HG03469 (cell line): ENCODE measurements around the gene ANKRD11.
"Not testable (repeated sequence)": the region's sequence is repeated elsewhere in the genome, so short reads cannot be mapped to it uniquely, and the experiment has no call there.

ENCODE experiments used
- ATAC-seq: cut with Tn5 transposase; IDR thresholded peaks from one replicate; pipeline ENCODE4 v1.9.1; 2021; ENCODE audit warnings: mild to moderate bottlenecking, moderate library complexity, moderate number of reproducible peaks; ENCODE audit not compliant: unreplicated experiment

The ANKRD11 gene

GRCh38 chr16:89275837-89276720 is 214.3 kb downstream of the ANKRD11 start:
- no peak for ATAC-seq

- no peak for ATAC-seq
These were observed 215.1 kb downstream of the ANKRD11 start for GRCh38 chr16:89275284-89275584.

GRCh38 chr16:89274561-89275283 is 215.6 kb downstream of the ANKRD11 start:
- ATAC-seq, result no peak

- ATAC-seq, result no peak
These were observed 216.5 kb downstream of the ANKRD11 start for GRCh38 chr16:89273741-89274472.

- no peak for ATAC-seq
These were observed 217.7 kb downstream of the ANKRD11 start for GRCh38 chr16:89272631-89273030.

GRCh38 chr16:89270666-89271345 is 219.6 kb downstream of the ANKRD11 start:
- ATAC-seq, result no peak

DNA sequence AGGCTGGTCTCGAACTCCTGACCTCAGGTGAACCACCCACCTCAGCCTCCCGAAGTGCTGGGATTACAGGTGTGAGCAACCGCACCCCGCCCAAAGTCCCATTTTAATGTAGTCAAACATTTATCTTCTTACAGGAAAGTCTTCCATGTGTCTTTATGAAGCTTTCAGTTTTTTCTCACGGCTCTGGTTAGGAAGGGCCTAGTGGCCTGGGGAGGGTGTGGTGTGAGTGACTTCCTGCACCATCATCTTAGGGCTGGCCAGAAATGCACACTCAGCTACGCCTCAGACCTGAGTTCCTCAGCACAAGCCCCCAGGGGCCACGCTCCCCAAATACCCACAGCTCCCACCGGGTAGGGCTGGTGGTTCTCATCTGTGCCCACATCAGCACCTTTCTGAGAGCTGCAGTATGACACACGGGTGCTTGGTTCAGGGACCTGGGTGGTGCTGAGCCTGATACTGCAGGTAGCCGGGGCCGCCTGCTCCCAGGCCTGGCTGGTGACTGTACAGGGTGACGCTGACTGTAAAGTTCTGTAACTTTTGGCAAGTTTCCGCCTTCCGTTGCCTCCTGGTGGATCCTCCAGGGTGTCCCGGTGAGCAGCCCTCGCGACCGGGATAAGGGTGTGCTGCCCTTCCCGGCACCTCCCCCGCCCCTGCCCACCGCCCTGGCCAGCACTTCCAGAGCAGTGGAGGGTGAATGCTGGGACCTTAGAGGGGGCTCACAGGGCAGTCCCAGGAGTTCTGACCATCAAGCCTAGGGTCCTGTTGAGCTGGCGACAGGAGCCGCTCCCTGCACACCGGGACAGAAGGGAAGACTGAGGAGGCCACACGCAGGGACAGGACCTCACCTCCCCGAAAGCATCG is 220.3 kb downstream of the ANKRD11 start:
- no peak for ATAC-seq

DNA sequence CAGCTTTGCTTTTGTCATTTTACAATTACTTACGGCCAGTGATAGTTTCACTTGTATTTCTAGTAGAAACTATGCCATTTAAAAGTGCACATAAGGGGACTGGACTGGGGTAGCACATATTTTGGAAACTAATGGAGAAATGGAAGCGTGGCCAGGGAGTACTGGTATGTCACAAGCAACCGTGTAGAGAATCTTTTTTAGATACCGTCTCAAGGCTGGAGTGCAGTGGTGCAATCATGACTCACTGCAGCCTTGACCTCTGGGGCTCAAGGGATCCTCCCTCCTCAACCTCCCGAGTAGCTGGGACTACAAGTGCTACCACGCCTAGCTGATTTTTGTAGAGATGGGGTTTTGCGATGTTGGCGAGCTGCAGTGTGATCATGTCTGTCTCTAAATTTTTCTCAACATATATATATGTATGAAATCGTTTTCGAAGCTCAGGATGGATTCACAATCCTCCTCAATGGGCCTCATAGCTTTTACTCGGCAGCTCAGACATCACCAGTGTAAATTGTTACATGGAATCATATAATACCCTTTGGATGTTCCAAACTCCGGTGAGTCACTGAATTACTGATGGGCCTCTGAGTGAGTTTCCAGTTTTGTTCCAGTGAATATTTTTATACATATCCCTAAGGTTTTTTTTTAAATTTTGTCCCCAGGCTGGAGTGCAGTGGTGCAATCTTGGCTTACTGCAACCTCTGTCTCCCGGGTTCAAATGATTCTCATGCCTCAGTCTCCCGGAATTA is 221.2 kb downstream of the ANKRD11 start:
- no peak for ATAC-seq

DNA sequence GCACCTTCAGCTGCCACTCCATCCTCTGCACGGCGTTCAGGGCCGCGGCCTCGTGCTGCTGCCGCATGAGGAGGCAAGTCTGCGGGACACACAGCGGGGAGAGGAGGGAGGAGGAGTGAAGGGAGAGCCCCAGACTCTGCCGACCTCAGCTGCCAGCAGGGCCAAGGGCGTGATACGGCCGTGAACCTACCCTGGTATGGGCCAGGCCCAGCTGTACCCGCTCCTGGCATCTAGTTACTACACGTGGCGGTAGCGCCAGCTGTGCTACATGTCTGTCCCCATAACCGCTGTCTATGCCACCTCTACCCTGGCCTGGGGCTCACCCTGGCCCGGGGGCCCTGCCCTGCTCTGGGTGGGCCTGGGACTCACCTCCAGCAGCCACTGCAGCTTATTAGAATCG is 221.8 kb downstream of the ANKRD11 start:
- no peak for ATAC-seq

DNA sequence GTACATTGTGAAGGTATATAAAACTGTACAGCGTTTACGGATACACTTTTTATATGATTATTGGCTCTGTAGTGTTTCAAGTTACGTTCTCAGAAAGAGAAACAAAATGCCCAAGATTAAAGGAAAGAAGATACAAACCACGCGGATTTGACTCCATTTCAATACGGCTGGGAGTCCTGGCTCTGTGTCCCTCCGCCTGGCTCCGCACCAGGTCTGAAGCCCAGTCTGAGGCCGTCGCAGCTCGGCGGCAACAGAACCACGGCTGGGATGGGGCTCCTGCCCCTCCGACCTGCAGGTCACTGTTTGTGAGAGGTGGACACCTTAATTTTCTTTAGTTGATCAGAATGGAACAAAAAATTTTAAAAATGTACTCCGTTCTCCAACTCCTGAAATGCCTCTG is 222.6 kb downstream of the ANKRD11 start:
- ATAC-seq, result not testable (repeated sequence)

DNA sequence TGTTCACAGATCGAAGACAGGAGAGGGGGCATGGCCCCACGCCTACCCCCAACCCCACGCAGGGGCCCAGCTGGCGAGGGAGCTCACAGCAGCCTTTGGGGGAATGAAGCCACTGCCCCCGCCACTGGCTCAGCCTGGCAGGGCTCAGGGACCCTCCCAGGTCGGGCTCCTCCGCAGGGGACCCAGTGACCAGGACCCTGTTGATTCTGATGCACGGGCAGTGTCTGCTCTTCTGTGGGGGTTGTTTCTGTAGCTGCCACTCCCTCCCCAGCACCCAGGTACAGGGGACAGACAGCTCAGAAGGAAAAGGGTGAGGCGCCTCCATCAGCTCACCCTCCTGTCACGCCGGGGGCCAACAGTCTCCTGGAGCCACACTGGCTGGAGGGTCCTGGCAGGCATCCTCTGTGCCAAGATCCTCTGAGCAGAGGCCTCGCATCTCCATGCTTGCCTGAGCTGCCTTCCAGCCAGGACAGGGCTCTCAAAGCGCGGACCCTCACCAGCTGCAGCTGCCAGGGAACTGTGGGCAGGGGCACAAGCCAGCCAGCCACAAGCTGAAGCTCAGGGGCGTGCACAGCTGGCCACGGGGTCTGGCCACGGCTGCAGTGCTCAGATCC is 223.7 kb downstream of the ANKRD11 start:
- no peak for ATAC-seq

GRCh38 chr16:89265647-89266046 is 224.7 kb downstream of the ANKRD11 start:
- no peak for ATAC-seq

GRCh38 chr16:89264800-89265550 is 225.4 kb downstream of the ANKRD11 start:
- no peak for ATAC-seq

GRCh38 chr16:89261691-89262563 is 228.4 kb downstream of the ANKRD11 start:
- ATAC-seq, result no peak

DNA sequence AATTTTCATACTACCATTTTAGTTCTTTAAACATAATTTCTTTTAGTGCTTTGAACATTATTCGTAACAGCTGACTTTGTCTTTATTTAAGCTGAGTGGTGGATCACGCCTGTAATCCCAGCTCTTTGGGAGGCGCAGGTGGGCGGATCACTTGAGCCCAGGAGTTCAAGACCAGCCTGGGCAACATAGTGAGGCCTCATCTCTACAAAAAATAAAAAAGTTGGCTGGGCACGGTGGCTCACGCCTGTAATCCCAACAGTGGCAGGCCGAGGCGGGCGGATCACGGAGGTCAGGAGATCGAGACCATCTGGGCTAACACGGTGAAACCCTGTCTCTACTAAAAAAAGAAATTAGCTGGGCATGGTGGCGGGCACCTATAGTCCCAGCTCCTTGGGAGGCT is 230.5 kb downstream of the ANKRD11 start:
- ATAC-seq, result not testable (repeated sequence)

GRCh38 chr16:89257757-89258465 is 232.4 kb downstream of the ANKRD11 start:
- no peak for ATAC-seq

DNA sequence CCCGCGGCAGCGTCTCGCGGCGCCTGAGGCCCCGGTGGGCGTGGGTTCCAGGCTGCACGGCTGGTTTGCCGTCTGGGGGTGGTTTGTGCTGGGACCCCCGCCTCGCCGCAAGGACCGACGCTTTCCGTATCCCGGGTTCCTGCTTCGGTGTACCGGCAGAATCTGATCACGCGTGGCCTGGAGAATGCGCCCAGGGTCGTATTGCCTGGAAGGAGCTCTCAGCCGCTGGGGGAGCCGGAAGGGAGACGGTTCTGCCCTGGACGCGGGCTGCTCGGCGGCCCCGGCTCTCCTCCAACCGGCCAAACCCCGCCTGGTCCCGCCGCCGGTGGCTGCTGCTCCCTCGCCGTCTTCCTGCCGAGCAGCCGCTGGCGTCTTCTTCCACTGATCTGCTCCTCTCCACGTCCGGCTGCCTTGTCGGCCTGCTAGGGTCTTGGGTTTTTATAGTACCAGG is 233.1 kb downstream of the ANKRD11 start:
- ATAC-seq, result no peak
